Vagina (tissue), 2 donors: ENCODE data around the gene TNRC6C.

Experiments
- POLR2A ChIP-seq, 2 donors: fragments of 450-650 bp; IDR thresholded peaks; one replicate each; pipeline ENCODE4 v1.6.1; 2017; ENCODE audit warnings: antibody characterized with exemption in 2 of 2, mild to moderate bottlenecking in 2 of 2, moderate library complexity in 2 of 2
- TF ChIP-seq, protein P1 (sequence below), 3 experiments: fragments of 450-650 bp in 2 of 3; fragments of 200-600 bp in 1 of 3; sonication (generic) in 1 of 3; IDR thresholded peaks; one replicate each; pipeline ENCODE4 v1.5.1; 2017 to 2019; ENCODE audit warnings: antibody characterized with exemption in 3 of 3, mild to moderate bottlenecking in 2 of 3, moderate library complexity in 2 of 3

GRCh38 chr17:78142119-78142861 is 183.8 kb downstream of the TNRC6C start:
- TF ChIP-seq, protein P1, sequence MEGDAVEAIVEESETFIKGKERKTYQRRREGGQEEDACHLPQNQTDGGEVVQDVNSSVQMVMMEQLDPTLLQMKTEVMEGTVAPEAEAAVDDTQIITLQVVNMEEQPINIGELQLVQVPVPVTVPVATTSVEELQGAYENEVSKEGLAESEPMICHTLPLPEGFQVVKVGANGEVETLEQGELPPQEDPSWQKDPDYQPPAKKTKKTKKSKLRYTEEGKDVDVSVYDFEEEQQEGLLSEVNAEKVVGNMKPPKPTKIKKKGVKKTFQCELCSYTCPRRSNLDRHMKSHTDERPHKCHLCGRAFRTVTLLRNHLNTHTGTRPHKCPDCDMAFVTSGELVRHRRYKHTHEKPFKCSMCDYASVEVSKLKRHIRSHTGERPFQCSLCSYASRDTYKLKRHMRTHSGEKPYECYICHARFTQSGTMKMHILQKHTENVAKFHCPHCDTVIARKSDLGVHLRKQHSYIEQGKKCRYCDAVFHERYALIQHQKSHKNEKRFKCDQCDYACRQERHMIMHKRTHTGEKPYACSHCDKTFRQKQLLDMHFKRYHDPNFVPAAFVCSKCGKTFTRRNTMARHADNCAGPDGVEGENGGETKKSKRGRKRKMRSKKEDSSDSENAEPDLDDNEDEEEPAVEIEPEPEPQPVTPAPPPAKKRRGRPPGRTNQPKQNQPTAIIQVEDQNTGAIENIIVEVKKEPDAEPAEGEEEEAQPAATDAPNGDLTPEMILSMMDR (IDR thresholded peaks at IDR 0.05) = no peak
- no peak for TF ChIP-seq POLR2A (IDR thresholded peaks at IDR 0.05)
